HCT116 (cell line): ENCODE data around the gene CDC14A. TPM values are rescaled to one million over a fixed set of nuclear protein-coding genes. Genes with fewer than 3 reads are reported as not detected.

Experiments used
- ATAC-seq: fragments of 200-7000 bp; cut with Tn5 transposase; 2 replicates; pipeline ENCODE4 v1.9.1; 2020; ENCODE audit warnings: mild to moderate bottlenecking, moderate library complexity
- BruUV-seq: library from RNA; stranded (reverse); fragments of 400-500 nt; replicated peaks from 2 replicates; lab custom pipeline; 2021; lab: Mats Ljungman, UMichigan
- CTCF ChIA-PET: fragments of 300-600 bp; sonication (Branson Sonifier 250); formaldehyde crosslinking; loops from one replicate; lab custom pipeline; 2021; ENCODE audit warnings: antibody characterized with exemption; lab: Charles Lee
- POLR2A ChIA-PET: fragments of 300-600, 350-600 bp; sonication (Branson Sonifier 250); formaldehyde crosslinking; loops from one replicate; lab custom pipeline; 2021; ENCODE audit warnings: antibody characterized with exemption; lab: Charles Lee
- RAD21 ChIA-PET, 2 experiments: fragments of 300-600 bp; sonication (Branson Sonifier 250); formaldehyde crosslinking; loops; one replicate each; lab custom pipeline; 2023; ENCODE audit warnings: low total read pairs in 2 of 2; ENCODE audit not compliant: uncharacterized antibody in 2 of 2, unreplicated experiment in 2 of 2, low non-redundant PET in 1 of 2; lab: Charles Lee
- DNase-seq: peaks from one replicate; pipeline ENCODE4 v3.0.0-alpha.2; 2010; ENCODE audit warnings: low read depth, low spot score
- H2AFZ ChIP-seq: fragments of 200-600 bp; shearing (Covaris generic), sonication (generic); 2 replicates; pipeline ENCODE4 v1.6.1; 2017; ENCODE audit warnings: low read depth, mixed run types, mixed read lengths, antibody characterized with exemption, low read length; ENCODE audit not compliant: poor library complexity, severe bottlenecking
- H3K27ac ChIP-seq: 2 replicates; pipeline ENCODE4 v1.5.1; 2012; ENCODE audit warnings: low read depth, low read length
- H3K27me3 ChIP-seq: fragments of 200-600 bp; sonication (generic); 2 replicates; pipeline ENCODE4 v1.6.1; 2016; ENCODE audit warnings: mixed run types, low read length, mixed read lengths; ENCODE audit not compliant: insufficient read depth
- H3K36me3 ChIP-seq, 2 experiments: fragments of 200-500 bp in 1 of 2; fragments of 200-600 bp in 1 of 2; sonication (Bioruptor generic) in 1 of 2; sonication (generic) in 1 of 2; 2 replicates each; pipeline versions ENCODE4 v1.5.1 to v1.6.1; 2014 to 2016; ENCODE audit warnings: low read length in 2 of 2, inconsistent platforms in 1 of 2, mixed read lengths in 1 of 2, mixed run types in 1 of 2; ENCODE audit not compliant: insufficient read depth in 2 of 2, control insufficient read depth in 1 of 2
- H3K4me1 ChIP-seq, 2 experiments: fragments of 200-600 bp in 1 of 2; sonication (generic) in 1 of 2; 2 replicates each; pipeline versions ENCODE4 v1.5.1 to v1.6.1; 2012 to 2017; ENCODE audit warnings: low read length in 2 of 2, inconsistent platforms in 1 of 2, mild to moderate bottlenecking in 1 of 2, mixed read lengths in 1 of 2, mixed run types in 1 of 2, moderate library complexity in 1 of 2; ENCODE audit not compliant: insufficient read depth in 2 of 2, control insufficient read depth in 1 of 2
- H3K4me2 ChIP-seq: fragments of 200-600 bp; sonication (generic); 2 replicates; pipeline ENCODE4 v1.6.1; 2017; ENCODE audit warnings: mixed run types, low read length, mixed read lengths
- H3K4me3 ChIP-seq, 2 experiments: fragments of 200-600 bp in 1 of 2; sonication (generic) in 1 of 2; replicated peaks in 1 of 2; 2 replicates each; pipeline ENCODE4 v1.5.1; 2011 to 2016; ENCODE audit warnings: low read length in 2 of 2, control low read depth in 1 of 2, low read depth in 1 of 2, mild to moderate bottlenecking in 1 of 2, mixed read lengths in 1 of 2, mixed run types in 1 of 2
- H3K79me2 ChIP-seq: fragments of 200-600 bp; sonication (generic); 2 replicates; pipeline ENCODE4 v1.6.1; 2017; ENCODE audit warnings: mild to moderate bottlenecking, mixed run types, low read length, moderate library complexity, mixed read lengths; ENCODE audit not compliant: insufficient read depth
- H3K9ac ChIP-seq: fragments of 200-600 bp; sonication (generic); 2 replicates; pipeline ENCODE4 v1.6.1; 2016; ENCODE audit warnings: low read length, mixed read lengths
- H3K9me2 ChIP-seq: fragments of 200-600 bp; sonication (generic), shearing (Covaris generic); 2 replicates; pipeline ENCODE4 v1.6.1; 2017; ENCODE audit warnings: mixed run types, mild to moderate bottlenecking, moderate library complexity; ENCODE audit not compliant: insufficient read depth
- H3K9me3 ChIP-seq, 2 experiments: fragments of 200-500 bp in 1 of 2; fragments of 200-600 bp in 1 of 2; sonication (Bioruptor generic) in 1 of 2; sonication (generic) in 1 of 2; 2 replicates each; pipeline ENCODE4 v1.6.1; 2014 to 2017; ENCODE audit warnings: low read length in 2 of 2, mixed read lengths in 2 of 2, inconsistent platforms in 1 of 2, low read depth in 1 of 2, mild to moderate bottlenecking in 1 of 2, mixed run types in 1 of 2, moderate library complexity in 1 of 2; ENCODE audit not compliant: control insufficient read depth in 1 of 2, insufficient read depth in 1 of 2
- H4K20me1 ChIP-seq: fragments of 200-600 bp; sonication (generic), shearing (Covaris generic); 2 replicates; pipeline ENCODE4 v1.6.1; 2017; ENCODE audit warnings: mixed run types, mild to moderate bottlenecking, moderate library complexity; ENCODE audit not compliant: insufficient read depth
- SIN3A ChIP-seq: IDR thresholded peaks from 2 replicates; pipeline ENCODE4 v1.6.1; 2012; ENCODE audit warnings: low read depth
- intact Hi-C: fragments of 100-400 bp; cut with micrococcal nuclease; formaldehyde crosslinking; loops from 2 replicates; pipeline ENCODE4 v1.10.0; 2022
- total RNA-seq: library from RNA; stranded (reverse); gene quantifications from one replicate; pipeline ENCODE4 v1.2.1, GENCODE V29; 2021; ENCODE audit not compliant: unreplicated experiment
- TF ChIP-seq, protein P1 (sequence below): IDR thresholded peaks from 2 replicates; pipeline ENCODE4 v1.6.1; 2012; ENCODE audit warnings: low read depth

CDC14A gene
- total RNA-seq, 1 experiment from 2014 or later: 5.1 TPM

DNA sequence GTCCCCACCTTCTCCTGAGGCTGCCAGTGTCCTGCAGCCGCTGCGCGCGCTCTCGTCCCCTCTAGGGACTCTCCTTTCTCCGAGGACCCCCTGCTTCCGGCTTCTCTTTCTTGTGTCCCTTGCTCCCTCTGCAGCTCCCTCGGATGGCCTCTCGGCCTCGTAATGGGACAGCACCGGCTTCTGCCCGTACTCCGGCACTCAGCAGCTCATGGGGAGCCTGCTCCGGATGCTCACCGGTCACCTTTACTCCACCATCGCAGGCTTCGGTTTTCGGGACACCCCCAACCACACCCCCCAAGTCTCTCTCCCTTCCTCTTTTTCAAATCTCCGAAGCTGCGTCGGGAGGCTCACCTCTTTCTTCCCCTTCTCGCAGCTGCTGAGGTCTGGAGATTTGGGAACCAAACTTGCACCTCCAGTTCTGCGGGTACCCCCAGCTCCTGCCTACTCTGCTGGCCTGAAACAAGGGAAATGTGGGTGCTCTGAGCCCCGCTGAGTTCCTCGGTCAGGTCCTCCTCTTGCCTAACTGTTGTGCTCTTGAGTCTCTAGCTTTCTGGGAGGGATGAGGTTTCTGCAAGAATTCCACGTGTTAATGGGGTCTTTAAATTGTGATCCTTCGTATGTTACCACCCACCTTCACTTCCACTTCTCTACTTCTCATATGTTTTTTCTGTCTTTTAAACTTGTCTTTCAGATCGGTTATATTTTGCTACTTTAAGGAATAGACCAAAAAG, 930 bp downstream of the CDC14A start:
- H3K36me3 ChIP-seq: peaks cover 0 to 2% of the 10 kb centered on the region in 2 experiments; a peak in 1 of 4 replicates
- POLR2A ChIA-PET: interaction anchor here (1.2 to 1.6 kb wide), 3 partner anchors 10 to 103 kb away, joined by 3 to 5 read pairs (median 4); partner anchors contain the start of genes DBT and RTCA
- intact Hi-C loops: loop anchor here (2.0 to 10.0 kb wide), 3 partner anchors 101 to 378 kb away; partner anchors contain the start of genes SASS6 and TRMT13
- H3K79me2 ChIP-seq: no peaks in the 10 kb centered on the region
- H3K27me3 ChIP-seq: no peaks in the 10 kb centered on the region
- ATAC-seq: peak; percentile 1; the same call in 1 of the 2 replicates
- peak overlapping the region; percentile 55 for H2AFZ ChIP-seq
- no TSS peak for BruUV-seq
- H3K27ac ChIP-seq: peak overlapping the region; percentile 54; the same call in 1 of the 2 replicates
- H3K4me3 ChIP-seq: peak overlapping the region; percentile 72 to 89
- peaks cover 27 to 42% of the 10 kb centered on the region in 2 experiments for H3K4me1 ChIP-seq
- peak; percentile 21; the same call in 1 of the 2 replicates for TF ChIP-seq SIN3A
- TF ChIP-seq, protein P1, sequence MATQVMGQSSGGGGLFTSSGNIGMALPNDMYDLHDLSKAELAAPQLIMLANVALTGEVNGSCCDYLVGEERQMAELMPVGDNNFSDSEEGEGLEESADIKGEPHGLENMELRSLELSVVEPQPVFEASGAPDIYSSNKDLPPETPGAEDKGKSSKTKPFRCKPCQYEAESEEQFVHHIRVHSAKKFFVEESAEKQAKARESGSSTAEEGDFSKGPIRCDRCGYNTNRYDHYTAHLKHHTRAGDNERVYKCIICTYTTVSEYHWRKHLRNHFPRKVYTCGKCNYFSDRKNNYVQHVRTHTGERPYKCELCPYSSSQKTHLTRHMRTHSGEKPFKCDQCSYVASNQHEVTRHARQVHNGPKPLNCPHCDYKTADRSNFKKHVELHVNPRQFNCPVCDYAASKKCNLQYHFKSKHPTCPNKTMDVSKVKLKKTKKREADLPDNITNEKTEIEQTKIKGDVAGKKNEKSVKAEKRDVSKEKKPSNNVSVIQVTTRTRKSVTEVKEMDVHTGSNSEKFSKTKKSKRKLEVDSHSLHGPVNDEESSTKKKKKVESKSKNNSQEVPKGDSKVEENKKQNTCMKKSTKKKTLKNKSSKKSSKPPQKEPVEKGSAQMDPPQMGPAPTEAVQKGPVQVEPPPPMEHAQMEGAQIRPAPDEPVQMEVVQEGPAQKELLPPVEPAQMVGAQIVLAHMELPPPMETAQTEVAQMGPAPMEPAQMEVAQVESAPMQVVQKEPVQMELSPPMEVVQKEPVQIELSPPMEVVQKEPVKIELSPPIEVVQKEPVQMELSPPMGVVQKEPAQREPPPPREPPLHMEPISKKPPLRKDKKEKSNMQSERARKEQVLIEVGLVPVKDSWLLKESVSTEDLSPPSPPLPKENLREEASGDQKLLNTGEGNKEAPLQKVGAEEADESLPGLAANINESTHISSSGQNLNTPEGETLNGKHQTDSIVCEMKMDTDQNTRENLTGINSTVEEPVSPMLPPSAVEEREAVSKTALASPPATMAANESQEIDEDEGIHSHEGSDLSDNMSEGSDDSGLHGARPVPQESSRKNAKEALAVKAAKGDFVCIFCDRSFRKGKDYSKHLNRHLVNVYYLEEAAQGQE: no peak
- TF ChIP-seq, all 23 proteins: peak for 1
- Histone ChIP-seq H3K9ac (peak overlapping the region; percentile 72), H3K9me3 (no peaks in the 10 kb centered on the region), H4K20me1 (no peaks in the 10 kb centered on the region), H3K4me2 (peak overlapping the region; percentile 97), H3K9me2 (no peaks in the 10 kb centered on the region)
- no peak for DNase-seq
- RAD21 ChIA-PET: no interaction called here
- CTCF ChIA-PET: no interaction called here
